HG03280 (cell line): ENCODE measurements around the gene RBM47.
A peak's percentile ranks its signal among the peaks of the same experiment; 100 is the strongest.

ENCODE experiments used
- ATAC-seq: cut with Tn5 transposase; IDR thresholded peaks from one replicate; pipeline ENCODE4 v1.9.1; 2021; ENCODE audit warnings: mild to moderate bottlenecking, moderate library complexity; ENCODE audit not compliant: unreplicated experiment

The RBM47 gene

GRCh38 chr4:40502934-40503333 is 126.7 kb downstream of the RBM47 start:
- peak; percentile 61 for ATAC-seq

GRCh38 chr4:40502220-40502619 is 127.4 kb downstream of the RBM47 start:
- ATAC-seq, result no peak

- ATAC-seq, result no peak
Measured at GRCh38 chr4:40500781-40501180, 128.9 kb downstream of the RBM47 start.

GRCh38 chr4:40493160-40493559 is 136.5 kb downstream of the RBM47 start:
- no peak for ATAC-seq

GRCh38 chr4:40492691-40493090 is 137.0 kb downstream of the RBM47 start:
- ATAC-seq, result no peak

- ATAC-seq, result no peak
Measured at GRCh38 chr4:40490481-40490880, 139.2 kb downstream of the RBM47 start.

GRCh38 chr4:40489961-40490360 is 139.7 kb downstream of the RBM47 start:
- no peak for ATAC-seq

GRCh38 chr4:40486534-40486933 is 143.1 kb downstream of the RBM47 start:
- ATAC-seq, result no peak

- ATAC-seq, result no peak
Measured at GRCh38 chr4:40484346-40485090, 145.1 kb downstream of the RBM47 start.

GRCh38 chr4:40482985-40483647 is 146.5 kb downstream of the RBM47 start:
- ATAC-seq, result no peak

- no peak for ATAC-seq
Measured at GRCh38 chr4:40481977-40482376, 147.7 kb downstream of the RBM47 start.

- no peak for ATAC-seq
Measured at GRCh38 chr4:40480291-40480690, 149.4 kb downstream of the RBM47 start.

GRCh38 chr4:40479378-40479777 is 150.3 kb downstream of the RBM47 start:
- ATAC-seq, result no peak

- ATAC-seq, result no peak
Measured at GRCh38 chr4:40475609-40476008, 154.1 kb downstream of the RBM47 start.

- no peak for ATAC-seq
Measured at GRCh38 chr4:40473578-40474388, 155.9 kb downstream of the RBM47 start.

GRCh38 chr4:40471923-40472322 is 157.7 kb downstream of the RBM47 start:
- no peak for ATAC-seq

- ATAC-seq, result no peak
Measured at GRCh38 chr4:40466789-40467188, 162.9 kb downstream of the RBM47 start.

- ATAC-seq, result peak; percentile 68
Measured at GRCh38 chr4:40462326-40462725, 167.3 kb downstream of the RBM47 start.

GRCh38 chr4:40461879-40462278 is 167.8 kb downstream of the RBM47 start:
- no peak for ATAC-seq

- ATAC-seq, result no peak
Measured at GRCh38 chr4:40461062-40461461, 168.6 kb downstream of the RBM47 start.

GRCh38 chr4:40458683-40459082 is 171.0 kb downstream of the RBM47 start:
- ATAC-seq, result no peak

GRCh38 chr4:40458109-40458508 is 171.6 kb downstream of the RBM47 start:
- no peak for ATAC-seq
